ENCODE data around the gene PLXDC2.

DNA sequence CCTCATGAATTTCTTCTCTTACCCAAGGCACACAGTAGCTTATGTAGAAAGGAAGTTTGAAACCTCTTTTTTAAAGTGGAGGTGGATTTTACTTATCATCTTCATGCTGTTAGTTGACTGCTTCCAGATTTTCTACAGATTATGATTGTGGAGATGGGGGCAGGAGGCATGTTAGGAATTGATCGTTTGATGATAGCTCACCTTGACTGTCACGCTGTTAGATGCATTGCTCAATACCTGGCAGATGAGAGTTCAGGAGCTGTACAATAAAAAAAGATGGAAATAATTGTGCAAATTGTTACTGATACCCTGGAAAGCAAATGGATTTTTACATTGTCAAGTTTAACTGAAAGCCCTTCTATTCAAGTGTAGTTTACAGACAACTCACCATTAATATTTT, 340.3 kb downstream of the PLXDC2 start:
- TF ChIP-seq POLR2A (IDR thresholded peaks at IDR 0.05; ENCODE audit: low read depth, low read length): no peak
- TF ChIP-seq POLR2AphosphoS5 (IDR thresholded peaks at IDR 0.05; ENCODE audit: low read depth, low read length): no peak
- TF ChIP-seq TAF1 (IDR thresholded peaks at IDR 0.05; ENCODE audit: low read depth, low read length): no peak
- no peak for TF ChIP-seq SPI1 (IDR thresholded peaks at IDR 0.05; ENCODE audit: low read depth, low read length)
